ENCODE results near the gene PDE7B.

The PDE7B gene

GRCh38 chr6:136076496-136076895, 225.0 kb downstream of the PDE7B start:
- no peak overlapping the region for H3K4me3 ChIP-seq (ENCODE audit: low read depth, low read length)
- no peak for DNase-seq (ENCODE audit: low read depth)
- TF ChIP-seq CTCF (conservative IDR thresholded peaks at IDR 0.05; ENCODE audit: low read depth, low read length), result no peak

- TF ChIP-seq CTCF (conservative IDR thresholded peaks at IDR 0.05; ENCODE audit: low read depth, low read length), result no peak
- DNase-seq (ENCODE audit: low read depth), result peak; percentile 62
- no peak overlapping the region for H3K4me3 ChIP-seq (ENCODE audit: low read depth, low read length)
Measured at GRCh38 chr6:136077834-136078576, 226.5 kb downstream of the PDE7B start.

GRCh38 chr6:136079701-136080565, 228.4 kb downstream of the PDE7B start:
- H3K4me3 ChIP-seq (ENCODE audit: low read depth, low read length), result no peak overlapping the region
- DNase-seq (ENCODE audit: low read depth), result peak; percentile 62
- no peak for TF ChIP-seq CTCF (conservative IDR thresholded peaks at IDR 0.05; ENCODE audit: low read depth, low read length)

- DNase-seq (ENCODE audit: low read depth), result no peak
- no peak for TF ChIP-seq CTCF (conservative IDR thresholded peaks at IDR 0.05; ENCODE audit: low read depth, low read length)
Measured at GRCh38 chr6:136083540-136083939, 232.0 kb downstream of the PDE7B start.

GRCh38 chr6:136084403-136084802, 232.9 kb downstream of the PDE7B start:
- no peak overlapping the region for H3K4me3 ChIP-seq (ENCODE audit: low read depth, low read length)
- TF ChIP-seq CTCF (conservative IDR thresholded peaks at IDR 0.05; ENCODE audit: low read depth, low read length), result no peak
- peak; percentile 33 for DNase-seq (ENCODE audit: low read depth)

More at GRCh38 chr6:136083540-136083939, 232.0 kb downstream of the PDE7B start:
- no peak overlapping the region for H3K4me3 ChIP-seq (ENCODE audit: low read depth, low read length)

GRCh38 chr6:136085370-136086115, 234.0 kb downstream of the PDE7B start:
- DNase-seq (ENCODE audit: low read depth), result peak; percentile 52
- TF ChIP-seq CTCF (conservative IDR thresholded peaks at IDR 0.05; ENCODE audit: low read depth, low read length), result no peak
- no peak overlapping the region for H3K4me3 ChIP-seq (ENCODE audit: low read depth, low read length)
